ENCODE data around the gene TMPRSS2. TPM values are rescaled to one million over a fixed set of nuclear protein-coding genes. Genes with fewer than 3 reads are reported as not detected.

Gene TMPRSS2
- total and polyA plus RNA-seq, 2 donors (not counting 3 experiments of a cell fraction or from before 2014, with no cell fraction given): not detected

GRCh38 chr21:41432562-41433460 lies 75.1 kb downstream of the TMPRSS2 start:
- H3K4me1 ChIP-seq (ENCODE audit: control insufficient read depth, extremely low read depth, insufficient read depth, low read length): no peaks in the 10 kb centered on the region
- no peaks in the 10 kb centered on the region for H3K9me1 ChIP-seq (replicated peaks; ENCODE audit: control insufficient read depth, extremely low read depth, insufficient read depth, low read length)
- CTCF ChIA-PET: no interaction called here
- no peaks in the 10 kb centered on the region for H3K36me3 ChIP-seq (ENCODE audit: control insufficient read depth in 2 of 2, extremely low read depth in 1 of 2, insufficient read depth in 2 of 2, low read length in 2 of 2)
- TF ChIP-seq GATA2 (IDR thresholded peaks at IDR 0.05; ENCODE audit: insufficient read depth, insufficient read length, low read depth, low read length): no peak
- no peak for TF ChIP-seq FOS (IDR thresholded peaks at IDR 0.05; ENCODE audit: borderline replicate concordance, insufficient read depth, low read length)
- no peak for TF ChIP-seq MYC (IDR thresholded peaks at IDR 0.05; ENCODE audit: low read depth, low read length)
- no peak for TF ChIP-seq CTCF (IDR thresholded peaks at IDR 0.05; ENCODE audit: extremely low read depth in 1 of 2, insufficient read depth in 1 of 2, low read depth in 1 of 2, low read length in 2 of 2)
- no peak for TF ChIP-seq EZH2 (IDR thresholded peaks at IDR 0.05; ENCODE audit: borderline replicate concordance, low read depth, low read length, severe bottlenecking)
- TF ChIP-seq POLR2AphosphoS5 (IDR thresholded peaks at IDR 0.05; ENCODE audit: insufficient read depth, low read depth, low read length): no peak
- TF ChIP-seq JUN (IDR thresholded peaks at IDR 0.05; ENCODE audit: borderline replicate concordance, insufficient read depth, insufficient read length, low read depth): no peak
- no peak for TF ChIP-seq MAX (IDR thresholded peaks at IDR 0.05; ENCODE audit: insufficient read depth, insufficient read length)
- no peak overlapping the region for H3K4me3 ChIP-seq (replicated peaks in 1 of 3; ENCODE audit: insufficient read depth in 1 of 3, low read depth in 1 of 3, low read length in 3 of 3)
- H3K27me3 ChIP-seq (ENCODE audit: control insufficient read depth in 2 of 2, insufficient read depth in 2 of 2, low read length in 2 of 2): peaks cover 0 to 2% of the 10 kb centered on the region in 2 experiments
- H2AFZ ChIP-seq (ENCODE audit: low read depth, low read length): no peak overlapping the region
- dilution Hi-C loops (cut with MboI; ENCODE audit: extremely low pct_ligation_motif_present, low sequenced_read_pairs): no loop called here
- DNase-seq (ENCODE audit: low read depth, low spot score) (no peak), FAIRE-seq (no peak)
- no peak overlapping the region for H3K27ac ChIP-seq (ENCODE audit: insufficient read depth, low read depth, low read length)
- intact Hi-C loops (cut with micrococcal nuclease): no loop called here
- no peaks in the 10 kb centered on the region for H3K79me2 ChIP-seq (ENCODE audit: control insufficient read depth, insufficient read depth, low read length)
- H3K9me3 ChIP-seq (replicated peaks; ENCODE audit: control insufficient read depth, insufficient read depth, low read length): no peaks in the 10 kb centered on the region
- no TSS peak for BruUV-seq (replicated peaks)
- POLR2A ChIA-PET: no interaction called here
- no peak overlapping the region for H3K4me2 ChIP-seq (ENCODE audit: insufficient read depth, low read length)
- no peaks in the 10 kb centered on the region for H4K20me1 ChIP-seq (replicated peaks; ENCODE audit: control insufficient read depth, extremely low read depth, insufficient read depth, low read length)
- H3K9ac ChIP-seq (replicated peaks; ENCODE audit: extremely low read depth, insufficient read depth, low read length): no peak overlapping the region

All from endothelial cell of umbilical vein (primary cell).